ENCODE measurements around the gene RAB20. TPM values are rescaled to one million over a fixed set of nuclear protein-coding genes. Genes with fewer than 3 reads are reported as not detected.
A peak's percentile ranks its signal among the peaks of the same experiment; 100 is the strongest.

Gene RAB20
- total and polyA plus RNA-seq, 9 of the 15 experiments (the other 6 are each of a cell fraction or from before 2014, with no cell fraction given): 0.62 to 9.2 (median 5.4) TPM

DNA sequence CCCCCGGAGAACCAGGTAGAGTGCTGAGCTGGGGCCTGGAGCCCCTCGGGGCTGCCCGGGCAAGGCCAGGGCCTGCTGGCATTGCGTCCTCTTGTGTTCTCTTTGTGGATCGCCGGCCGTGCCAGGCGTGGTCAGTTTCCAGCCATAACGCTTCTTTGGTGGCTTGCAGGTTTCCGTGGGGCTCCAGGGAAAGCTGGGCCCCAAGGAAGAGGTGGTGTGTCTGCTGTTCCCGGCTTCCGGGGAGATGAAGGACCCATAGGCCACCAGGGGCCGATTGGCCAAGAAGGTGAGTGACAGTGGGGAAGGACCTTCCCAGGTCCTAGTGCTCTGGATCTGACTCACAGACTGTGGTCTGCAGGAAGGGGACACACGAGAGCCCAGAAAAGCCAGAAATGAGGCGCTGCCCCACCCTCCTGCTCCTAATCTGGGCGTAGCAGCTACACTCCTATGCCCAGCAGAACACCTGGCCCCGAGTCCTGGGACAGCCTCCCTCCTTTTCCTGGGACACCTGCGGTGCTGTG is 57.5 kb downstream of the RAB20 start (continued):
- TF ChIP-seq, protein P1, sequence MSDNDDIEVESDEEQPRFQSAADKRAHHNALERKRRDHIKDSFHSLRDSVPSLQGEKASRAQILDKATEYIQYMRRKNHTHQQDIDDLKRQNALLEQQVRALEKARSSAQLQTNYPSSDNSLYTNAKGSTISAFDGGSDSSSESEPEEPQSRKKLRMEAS (CRISPR knock-in tag; IDR thresholded peaks at IDR 0.05): peak; percentile 34; the same call in 1 of the 2 replicates
- no peak for TF ChIP-seq CCNT2 (IDR thresholded peaks at IDR 0.05; ENCODE audit: borderline replicate concordance, extremely low read depth, insufficient read length, low read depth, low read length)
- TF ChIP-seq, protein P2, sequence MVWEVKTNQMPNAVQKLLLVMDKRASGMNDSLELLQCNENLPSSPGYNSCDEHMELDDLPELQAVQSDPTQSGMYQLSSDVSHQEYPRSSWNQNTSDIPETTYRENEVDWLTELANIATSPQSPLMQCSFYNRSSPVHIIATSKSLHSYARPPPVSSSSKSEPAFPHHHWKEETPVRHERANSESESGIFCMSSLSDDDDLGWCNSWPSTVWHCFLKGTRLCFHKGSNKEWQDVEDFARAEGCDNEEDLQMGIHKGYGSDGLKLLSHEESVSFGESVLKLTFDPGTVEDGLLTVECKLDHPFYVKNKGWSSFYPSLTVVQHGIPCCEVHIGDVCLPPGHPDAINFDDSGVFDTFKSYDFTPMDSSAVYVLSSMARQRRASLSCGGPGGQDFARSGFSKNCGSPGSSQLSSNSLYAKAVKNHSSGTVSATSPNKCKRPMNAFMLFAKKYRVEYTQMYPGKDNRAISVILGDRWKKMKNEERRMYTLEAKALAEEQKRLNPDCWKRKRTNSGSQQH (CRISPR knock-in tag; IDR thresholded peaks at IDR 0.05): no peak
- no peak for TF ChIP-seq RBBP5 (IDR thresholded peaks at IDR 0.05; ENCODE audit: borderline replicate concordance, insufficient read depth, low read length, poor library complexity, severe bottlenecking)
- no peak for TF ChIP-seq SNIP1 (IDR thresholded peaks at IDR 0.05; ENCODE audit: low read depth)
- TF ChIP-seq HDAC6 (IDR thresholded peaks at IDR 0.05; ENCODE audit: low read depth, low read length): no peak
- TF ChIP-seq, protein P3, sequence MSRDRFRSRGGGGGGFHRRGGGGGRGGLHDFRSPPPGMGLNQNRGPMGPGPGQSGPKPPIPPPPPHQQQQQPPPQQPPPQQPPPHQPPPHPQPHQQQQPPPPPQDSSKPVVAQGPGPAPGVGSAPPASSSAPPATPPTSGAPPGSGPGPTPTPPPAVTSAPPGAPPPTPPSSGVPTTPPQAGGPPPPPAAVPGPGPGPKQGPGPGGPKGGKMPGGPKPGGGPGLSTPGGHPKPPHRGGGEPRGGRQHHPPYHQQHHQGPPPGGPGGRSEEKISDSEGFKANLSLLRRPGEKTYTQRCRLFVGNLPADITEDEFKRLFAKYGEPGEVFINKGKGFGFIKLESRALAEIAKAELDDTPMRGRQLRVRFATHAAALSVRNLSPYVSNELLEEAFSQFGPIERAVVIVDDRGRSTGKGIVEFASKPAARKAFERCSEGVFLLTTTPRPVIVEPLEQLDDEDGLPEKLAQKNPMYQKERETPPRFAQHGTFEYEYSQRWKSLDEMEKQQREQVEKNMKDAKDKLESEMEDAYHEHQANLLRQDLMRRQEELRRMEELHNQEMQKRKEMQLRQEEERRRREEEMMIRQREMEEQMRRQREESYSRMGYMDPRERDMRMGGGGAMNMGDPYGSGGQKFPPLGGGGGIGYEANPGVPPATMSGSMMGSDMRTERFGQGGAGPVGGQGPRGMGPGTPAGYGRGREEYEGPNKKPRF (IDR thresholded peaks at IDR 0.05; ENCODE audit: low read depth, low read length): no peak
- 0 out of 2 replicates have a peak, but pooled peaks have one; percentile 8 for TF ChIP-seq MBD2 (IDR thresholded peaks at IDR 0.05; ENCODE audit: borderline replicate concordance, low read depth)
- TF ChIP-seq, protein P4, sequence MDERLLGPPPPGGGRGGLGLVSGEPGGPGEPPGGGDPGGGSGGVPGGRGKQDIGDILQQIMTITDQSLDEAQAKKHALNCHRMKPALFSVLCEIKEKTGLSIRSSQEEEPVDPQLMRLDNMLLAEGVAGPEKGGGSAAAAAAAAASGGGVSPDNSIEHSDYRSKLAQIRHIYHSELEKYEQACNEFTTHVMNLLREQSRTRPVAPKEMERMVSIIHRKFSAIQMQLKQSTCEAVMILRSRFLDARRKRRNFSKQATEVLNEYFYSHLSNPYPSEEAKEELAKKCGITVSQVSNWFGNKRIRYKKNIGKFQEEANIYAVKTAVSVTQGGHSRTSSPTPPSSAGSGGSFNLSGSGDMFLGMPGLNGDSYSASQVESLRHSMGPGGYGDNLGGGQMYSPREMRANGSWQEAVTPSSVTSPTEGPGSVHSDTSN (CRISPR knock-in tag; IDR thresholded peaks at IDR 0.05; ENCODE audit: low read depth): no peak
- TF ChIP-seq, protein P4 (tag; conservative IDR thresholded peaks at IDR 0.05; ENCODE audit: low read depth): peak; percentile 37; the same call in 1 of the 2 replicates
- no peak for TF ChIP-seq SAFB (IDR thresholded peaks at IDR 0.05; ENCODE audit: borderline replicate concordance, low read depth, low read length)
- TF ChIP-seq RBM17 (IDR thresholded peaks at IDR 0.05; ENCODE audit: borderline replicate concordance, low read depth, low read length): no peak
- no peak for TF ChIP-seq POLR2B (IDR thresholded peaks at IDR 0.05; ENCODE audit: low read depth, partially characterized antibody)
- peak; percentile 55; the same call in 1 of the 2 replicates for TF ChIP-seq PHF8 (IDR thresholded peaks at IDR 0.05; ENCODE audit: borderline replicate concordance, low read length)
- TF ChIP-seq ZFX (CRISPR knock-in tag; IDR thresholded peaks at IDR 0.05): peak; percentile 81
- peak; percentile 25; the same call in 1 of the 2 replicates for TF ChIP-seq ETV5 (CRISPR knock-in tag; IDR thresholded peaks at IDR 0.05; ENCODE audit: low read depth)
- TF ChIP-seq CEBPG (CRISPR knock-in tag; IDR thresholded peaks at IDR 0.05): peak; percentile 40; the same call in 1 of the 2 replicates
- TF ChIP-seq CEBPG (tag; conservative IDR thresholded peaks at IDR 0.05 in 1 of 2, IDR thresholded peaks at IDR 0.05 in 1 of 2): no peak
- TF ChIP-seq FOXJ3 (CRISPR knock-in tag; IDR thresholded peaks at IDR 0.05): no peak
- TF ChIP-seq POLR2G (IDR thresholded peaks at IDR 0.05; ENCODE audit: low read depth, low read length): peak; percentile 53
- TF ChIP-seq ARNT (IDR thresholded peaks at IDR 0.05): no peak
- TF ChIP-seq EGR1 (conservative IDR thresholded peaks at IDR 0.05): 0 out of 2 replicates have a peak, but pooled peaks have one; percentile 22
